Prostate gland (tissue), 2 donors: ENCODE data around the gene BCL11A.

Experiments used
- CTCF ChIP-seq, 4 experiments: fragments of 200-600 bp in 2 of 4; fragments of 450-650 bp in 2 of 4; sonication (generic) in 2 of 4; IDR thresholded peaks; 1 replicate in 3 of 4; 2 replicates in 1 of 4; pipeline ENCODE4 v1.5.1; 2016 to 2019; ENCODE audit warnings: antibody characterized with exemption in 4 of 4, mild to moderate bottlenecking in 2 of 4, moderate library complexity in 2 of 4
- POLR2A ChIP-seq: fragments of 450-650 bp; IDR thresholded peaks from one replicate; pipeline ENCODE4 v1.6.1; 2016; ENCODE audit warnings: antibody characterized with exemption, mild to moderate bottlenecking
- POLR2AphosphoS5 ChIP-seq: sonication (generic); formaldehyde crosslinking; IDR thresholded peaks from one replicate; pipeline ENCODE4 v1.6.1; 2017; ENCODE audit warnings: antibody characterized with exemption

GRCh38 chr2:60438131-60438530 is 115.3 kb downstream of the BCL11A start:
- TF ChIP-seq CTCF (IDR thresholded peaks at IDR 0.05) (no peak), POLR2A (no peak), POLR2AphosphoS5 (no peak)
